Central memory CD4-positive, alpha-beta T cell (primary cell): ENCODE results near the gene TOR2A.
"Not testable (repeated sequence)": the region's sequence is repeated elsewhere in the genome, so short reads cannot be mapped to it uniquely, and the experiment has no call there.

Experiments used
- DNase-seq: peaks from one replicate; pipeline ENCODE4 v3.0.0; 2022

TOR2A gene

GRCh38 chr9:127768698-127769097 is 33.6 kb upstream of the TOR2A start:
- DNase-seq: no peak

GRCh38 chr9:127767909-127768331 is 32.8 kb upstream of the TOR2A start:
- no peak for DNase-seq

GRCh38 chr9:127767410-127767809 is 32.3 kb upstream of the TOR2A start:
- DNase-seq: peak; percentile 34

GRCh38 chr9:127765418-127765817 is 30.3 kb upstream of the TOR2A start:
- DNase-seq: no peak

GRCh38 chr9:127763918-127764384 is 28.9 kb upstream of the TOR2A start:
- DNase-seq: no peak

- no peak for DNase-seq
Measured at GRCh38 chr9:127762111-127762676, 27.1 kb upstream of the TOR2A start.

- DNase-seq: no peak
Measured at GRCh38 chr9:127761491-127761956, 26.4 kb upstream of the TOR2A start.

GRCh38 chr9:127761061-127761460 is 26.0 kb upstream of the TOR2A start:
- no peak for DNase-seq

GRCh38 chr9:127758843-127759242 is 23.7 kb upstream of the TOR2A start:
- no peak for DNase-seq

- DNase-seq: not testable (repeated sequence)
Measured at GRCh38 chr9:127756776-127757175, 21.7 kb upstream of the TOR2A start.

- DNase-seq: no peak
Measured at GRCh38 chr9:127756233-127756632, 21.1 kb upstream of the TOR2A start.

GRCh38 chr9:127755061-127756060 is 20.3 kb upstream of the TOR2A start:
- DNase-seq: no peak

- DNase-seq: no peak
Measured at GRCh38 chr9:127754099-127755060, 19.3 kb upstream of the TOR2A start.

- no peak for DNase-seq
Measured at GRCh38 chr9:127753622-127754021, 18.5 kb upstream of the TOR2A start.

GRCh38 chr9:127753148-127753547 is 18.1 kb upstream of the TOR2A start:
- no peak for DNase-seq

GRCh38 chr9:127751269-127752054 is 16.4 kb upstream of the TOR2A start:
- no peak for DNase-seq

GRCh38 chr9:127749090-127749787 is 14.1 kb upstream of the TOR2A start:
- no peak for DNase-seq

- DNase-seq: peak; percentile 39
Measured at GRCh38 chr9:127746959-127747569, 12.0 kb upstream of the TOR2A start.

GRCh38 chr9:127744398-127745110 is 9.5 kb upstream of the TOR2A start:
- no peak for DNase-seq
